Vagina (tissue), 2 donors: ENCODE results near the gene PRDM15.

Source experiments
- CTCF ChIP-seq, 3 experiments: fragments of 450-650 bp in 2 of 3; fragments of 200-600 bp in 1 of 3; sonication (generic) in 1 of 3; IDR thresholded peaks; one replicate each; pipeline ENCODE4 v1.5.1; 2017 to 2019; ENCODE audit warnings: antibody characterized with exemption in 3 of 3, mild to moderate bottlenecking in 2 of 3, moderate library complexity in 2 of 3
- POLR2AphosphoS5 ChIP-seq, 2 donors: sonication (generic); formaldehyde crosslinking; IDR thresholded peaks; one replicate each; pipeline ENCODE4 v1.9.0; 2017; ENCODE audit warnings: antibody characterized with exemption in 2 of 2, mild to moderate bottlenecking in 2 of 2, low read depth in 1 of 2; ENCODE audit not compliant: insufficient read depth in 1 of 2

- TF ChIP-seq CTCF (IDR thresholded peaks at IDR 0.05) (no peak), POLR2AphosphoS5 (IDR thresholded peaks at IDR 0.05; ENCODE audit: insufficient read depth in 1 of 2, low read depth in 1 of 2) (no peak)
Observed at GRCh38 chr21:41831866-41832595, 47.1 kb downstream of the PRDM15 start.
